Right ventricle myocardium superior (tissue), 1 donor: ENCODE measurements around the gene PELI2. TPM values are rescaled to one million over a fixed set of nuclear protein-coding genes. Genes with fewer than 3 reads are reported as not detected.

Experiments
- ATAC-seq: fragments of 200-7000 bp; cut with Tn5 transposase; one replicate; pipeline ENCODE4 v1.9.1; 2020; ENCODE audit warnings: mild to moderate bottlenecking; ENCODE audit not compliant: poor library complexity
- DNase-seq: peaks from one replicate; pipeline ENCODE4 v3.0.0-alpha.2; 2020
- intact Hi-C: fragments of 100-400 bp; cut with DNase I; formaldehyde crosslinking; loops from one replicate; pipeline ENCODE4 v1.11.2; 2022
- long read RNA-seq: library from polyadenylated mRNA; unstranded; transcript quantifications from one replicate; pipeline ENCODE4 v2.0.0, GENCODE V29; 2021
- total RNA-seq: library from RNA; stranded (reverse); fragmentation: NEBNext Ultra II Directional; extraction: Animal tissue kit (Norgen Biotek cat#: 25700); gene quantifications from one replicate; pipeline ENCODE4 v1.2.1, GENCODE V29; 2021
- donor health status: DM: no; HTN: yes; CAD: no; lungs with severe emphysema.

PELI2 gene, protein sequence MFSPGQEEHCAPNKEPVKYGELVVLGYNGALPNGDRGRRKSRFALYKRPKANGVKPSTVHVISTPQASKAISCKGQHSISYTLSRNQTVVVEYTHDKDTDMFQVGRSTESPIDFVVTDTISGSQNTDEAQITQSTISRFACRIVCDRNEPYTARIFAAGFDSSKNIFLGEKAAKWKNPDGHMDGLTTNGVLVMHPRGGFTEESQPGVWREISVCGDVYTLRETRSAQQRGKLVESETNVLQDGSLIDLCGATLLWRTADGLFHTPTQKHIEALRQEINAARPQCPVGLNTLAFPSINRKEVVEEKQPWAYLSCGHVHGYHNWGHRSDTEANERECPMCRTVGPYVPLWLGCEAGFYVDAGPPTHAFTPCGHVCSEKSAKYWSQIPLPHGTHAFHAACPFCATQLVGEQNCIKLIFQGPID
- 4.2 TPM for total RNA-seq
- long read RNA-seq, full-length matches to known transcripts: 1 of 3 reads
- long read RNA-seq, partial matches to known transcripts: 0 of 3 reads
- long read RNA-seq, other reads (novel, unspliced or antisense): 2 of 3 reads

DNA sequence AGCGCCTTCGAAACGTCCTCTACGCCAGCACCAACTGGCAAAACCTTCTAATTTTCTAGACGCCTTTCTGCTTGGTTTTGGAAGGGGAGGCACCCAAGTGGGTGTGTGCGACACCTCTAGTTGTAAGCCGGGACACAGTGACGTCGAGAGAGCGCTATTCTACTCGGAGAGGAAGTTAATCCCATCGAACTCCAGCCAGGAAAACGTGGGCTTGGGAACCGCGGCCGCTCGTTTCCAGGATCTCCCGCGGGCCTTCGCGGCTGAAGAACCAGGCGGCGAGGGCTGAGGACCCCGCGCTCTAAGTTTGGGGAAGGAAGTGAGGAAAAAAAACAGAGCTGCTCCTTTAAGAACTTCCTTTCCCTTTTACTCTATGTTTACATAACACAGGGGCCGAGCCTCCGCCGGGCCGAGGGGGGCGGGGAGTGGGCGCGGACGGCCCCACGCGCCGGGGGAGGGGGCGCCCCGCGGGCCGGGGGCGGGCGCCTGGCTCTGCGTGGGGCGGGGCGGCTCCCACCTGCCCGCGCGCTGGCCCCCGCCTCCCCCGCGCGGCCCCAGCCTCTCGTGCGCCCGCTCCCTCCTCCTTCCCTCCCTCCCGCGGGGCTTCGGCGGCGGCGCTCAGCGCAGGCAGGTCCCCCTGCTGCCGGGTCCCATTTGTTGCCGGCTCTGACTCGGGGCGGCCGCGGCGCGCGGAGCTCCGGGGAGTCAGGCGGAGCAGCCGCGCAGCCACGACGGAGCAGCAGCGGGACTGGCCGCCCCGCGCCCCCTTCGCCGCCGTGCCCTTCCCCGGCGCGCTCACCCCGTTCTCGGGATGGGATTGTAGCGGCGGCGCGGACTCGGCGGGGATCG lies at the start of gene PELI2:
Gene PELI2 (plus strand): TSS at position 647 of the 846 bp plus-strand sequence. CDS start 250 bp downstream, outside the sequence.
- DNase-seq (peak; percentile 86), ATAC-seq (peak; percentile 83)
- intact Hi-C loops: no loop called here

DNA sequence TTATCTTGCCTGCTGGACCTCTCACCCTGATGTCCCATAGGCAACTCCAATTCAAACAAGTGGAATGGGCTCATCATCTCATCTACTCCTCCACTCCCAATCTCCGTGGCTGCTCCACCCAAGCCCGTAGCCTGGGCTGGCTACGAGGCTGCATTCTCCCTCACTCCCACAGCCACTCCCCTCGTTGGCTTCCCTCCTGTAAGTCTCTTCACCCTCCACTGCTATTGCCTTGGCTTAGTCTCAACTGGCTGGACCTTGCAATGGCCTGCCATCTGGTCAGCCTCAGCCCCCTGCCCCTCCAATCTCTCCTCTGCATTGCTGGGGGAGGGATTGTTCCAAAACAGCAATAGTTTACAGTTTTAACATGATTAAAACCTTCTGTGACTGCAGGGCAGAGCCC lies 44.4 kb upstream of the PELI2 start:
- intact Hi-C loops: no loop called here
- ATAC-seq: no peak
- no peak for DNase-seq

DNA sequence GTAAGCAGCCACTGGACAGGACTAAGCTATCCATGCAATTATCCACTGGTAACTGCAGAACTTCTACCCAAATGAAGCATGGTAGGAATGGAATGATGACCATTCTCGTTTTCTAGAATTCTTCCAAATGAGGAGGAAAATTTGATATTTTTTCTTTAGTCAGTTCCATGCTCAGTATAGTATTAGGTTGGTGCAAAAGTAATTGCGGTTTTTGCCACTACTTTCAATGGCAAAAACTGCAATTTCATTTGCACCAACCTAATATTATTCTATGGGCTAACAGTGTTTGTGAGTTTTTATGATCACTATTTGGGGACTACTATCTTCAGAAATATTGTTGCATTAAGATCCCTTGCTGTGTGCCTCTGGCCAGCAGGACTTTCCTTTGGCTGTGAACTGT lies 42.9 kb upstream of the PELI2 start:
- DNase-seq: no peak
- intact Hi-C loops: no loop called here
- ATAC-seq: no peak

DNA sequence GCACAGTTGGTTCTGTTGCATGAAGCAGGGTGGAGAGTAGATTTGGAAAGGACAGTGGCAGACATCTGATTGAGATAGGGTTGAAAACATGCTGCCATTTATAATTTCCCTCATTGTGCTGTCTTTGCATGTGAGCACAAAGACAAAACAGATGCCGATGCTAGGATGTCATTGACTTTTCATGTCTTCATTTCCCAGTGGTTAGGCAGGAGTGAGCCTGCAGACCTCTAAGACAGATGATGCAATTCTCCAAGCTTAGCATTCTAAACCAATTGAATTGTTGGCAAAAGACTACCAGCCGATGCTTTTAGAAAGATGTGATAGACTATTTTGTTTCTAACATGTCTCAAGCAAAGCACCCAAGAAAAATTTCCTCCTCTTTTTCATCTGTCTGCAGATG lies 37.1 kb upstream of the PELI2 start:
- ATAC-seq: no peak
- DNase-seq: no peak
- intact Hi-C loops: no loop called here

DNA sequence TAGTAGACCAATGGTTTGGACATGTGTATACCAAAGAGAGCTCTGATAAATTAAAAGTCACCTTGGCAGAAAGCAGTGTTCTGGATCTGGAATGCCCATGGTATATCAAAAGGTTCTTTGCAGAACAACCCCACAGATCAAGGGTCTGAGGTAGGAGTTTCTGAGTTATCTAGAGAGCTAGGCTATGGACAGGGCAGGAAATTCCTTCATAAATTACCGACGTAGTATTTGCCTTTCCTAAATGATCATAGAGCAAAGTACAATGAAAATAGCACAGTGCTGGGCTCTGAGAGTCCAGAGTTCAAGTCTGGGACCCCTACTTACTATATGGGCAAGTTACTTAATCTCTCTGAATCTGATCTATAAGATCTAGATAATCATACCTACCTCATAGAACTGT lies 35.3 kb upstream of the PELI2 start:
- DNase-seq: no peak
- intact Hi-C loops: no loop called here
- ATAC-seq: no peak

DNA sequence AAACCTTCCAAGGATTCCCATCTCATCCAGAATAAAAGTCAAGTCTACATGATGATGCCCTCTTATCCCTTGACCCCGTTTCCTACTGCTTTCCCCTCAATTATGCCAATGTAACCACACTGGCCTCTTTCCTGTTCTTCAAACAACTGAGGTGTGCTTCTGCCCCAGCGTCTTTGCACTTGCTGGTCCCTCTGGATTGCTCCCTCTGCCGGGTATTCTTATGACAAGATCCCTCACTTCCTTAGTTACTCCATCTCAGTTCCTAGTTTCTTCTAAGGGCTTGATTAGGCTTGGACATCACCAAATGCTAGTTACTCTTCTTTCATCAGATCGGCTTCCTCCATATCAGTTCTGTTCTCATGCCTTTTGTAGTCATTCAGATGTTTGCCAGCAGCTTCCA lies 32.7 kb upstream of the PELI2 start:
- intact Hi-C loops: no loop called here
- ATAC-seq: no peak
- DNase-seq: no peak

DNA sequence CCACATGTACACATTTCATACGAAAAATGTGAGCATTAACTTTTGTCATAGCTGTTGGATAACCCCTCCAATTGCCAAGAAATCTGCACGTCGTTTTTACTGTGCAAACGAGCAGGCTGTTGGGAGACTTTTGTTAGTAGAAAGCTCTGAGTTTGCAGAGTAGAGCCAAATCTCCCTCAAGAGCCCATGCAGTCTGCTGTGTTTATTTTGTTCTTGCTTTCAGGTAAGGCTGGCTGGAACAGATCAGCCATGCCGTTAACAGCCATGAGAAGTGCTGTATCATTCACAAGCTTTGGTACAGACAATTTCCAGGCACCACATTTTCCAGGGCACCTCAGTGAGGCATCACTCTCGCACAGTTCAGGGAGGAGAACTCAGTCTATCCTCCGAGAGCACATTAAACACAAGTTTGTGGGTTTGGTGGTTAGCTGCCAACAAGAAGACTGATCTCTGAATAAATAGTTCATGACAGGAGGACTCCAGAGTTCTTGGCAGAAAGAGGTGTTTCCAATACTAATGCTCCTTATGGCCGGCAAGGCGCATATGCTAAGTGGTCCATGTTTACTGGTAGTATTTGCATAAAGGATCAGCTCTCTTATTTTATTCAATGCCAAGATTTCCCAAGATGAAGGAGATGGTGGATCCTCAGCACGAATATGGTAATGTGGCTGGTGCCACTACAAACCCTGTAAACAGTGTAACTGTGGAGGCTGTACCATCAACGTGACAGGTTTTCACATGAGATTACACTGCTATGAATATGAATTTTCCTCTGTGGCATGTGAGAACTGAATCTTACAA lies 30.3 kb upstream of the PELI2 start:
- ATAC-seq: no peak
- intact Hi-C loops: no loop called here

DNA sequence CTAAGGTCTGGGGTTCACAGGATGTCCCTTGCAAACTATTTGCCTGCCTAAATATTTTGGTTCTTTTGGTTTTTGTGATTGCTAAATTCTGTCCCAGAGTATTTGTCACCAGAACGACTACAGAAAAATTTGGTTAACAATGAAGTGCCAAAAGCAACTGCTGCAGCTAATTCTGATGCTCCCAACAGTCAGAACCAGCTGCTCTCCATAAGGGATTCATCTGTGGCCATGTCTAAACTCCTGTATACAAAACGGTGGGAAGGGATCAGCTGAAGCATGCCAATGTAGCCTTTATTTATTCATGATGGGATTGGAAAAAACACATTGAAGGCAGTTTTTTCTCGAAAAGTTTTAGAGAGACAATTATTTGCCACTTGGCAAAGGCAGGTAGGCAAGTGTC lies 29.3 kb upstream of the PELI2 start:
- ATAC-seq (no peak), DNase-seq (no peak)
- intact Hi-C loops: no loop called here

More for the DNA sequence above, 30.3 kb upstream of the PELI2 start:
- DNase-seq: no peak

DNA sequence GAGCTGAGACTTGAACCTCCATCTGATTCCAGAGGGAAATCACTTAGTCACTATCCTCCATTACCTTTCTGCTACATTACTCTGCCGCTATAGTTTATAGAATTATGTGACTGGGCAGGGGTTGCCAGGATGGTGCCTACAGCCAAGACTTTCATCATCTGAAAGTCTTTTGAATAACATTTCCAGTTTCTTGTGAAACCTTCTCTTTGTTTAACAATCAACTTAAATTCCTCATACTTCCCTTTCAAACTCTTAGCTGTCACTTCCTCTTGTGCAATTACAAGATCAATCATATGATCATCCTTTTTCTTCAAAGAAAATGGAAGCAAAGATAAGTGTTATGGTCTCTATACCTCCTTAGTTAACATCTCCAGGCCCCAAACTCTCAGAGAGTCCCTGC lies 25.4 kb upstream of the PELI2 start:
- ATAC-seq: no peak
- no peak for DNase-seq
- intact Hi-C loops: no loop called here

DNA sequence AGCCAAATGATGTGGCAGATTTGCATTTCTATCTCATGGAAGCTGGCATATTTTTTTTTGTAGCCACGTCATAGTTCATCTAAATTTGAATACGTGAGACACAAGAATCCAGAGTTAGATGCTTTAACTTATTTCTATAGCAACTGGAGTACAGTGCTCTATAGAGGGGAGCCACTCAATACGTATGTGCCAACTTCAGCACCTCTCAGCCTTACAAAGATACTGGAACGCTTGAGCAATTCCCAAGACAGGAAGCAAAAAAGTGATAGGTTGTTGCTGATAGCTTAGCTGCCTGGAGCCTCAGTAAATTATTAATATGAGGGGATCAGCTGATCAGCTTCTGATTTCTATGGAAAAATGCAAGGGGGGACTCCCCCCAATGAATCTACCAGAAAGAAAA lies 24.1 kb upstream of the PELI2 start:
- DNase-seq (no peak), ATAC-seq (no peak)
- intact Hi-C loops: no loop called here

DNA sequence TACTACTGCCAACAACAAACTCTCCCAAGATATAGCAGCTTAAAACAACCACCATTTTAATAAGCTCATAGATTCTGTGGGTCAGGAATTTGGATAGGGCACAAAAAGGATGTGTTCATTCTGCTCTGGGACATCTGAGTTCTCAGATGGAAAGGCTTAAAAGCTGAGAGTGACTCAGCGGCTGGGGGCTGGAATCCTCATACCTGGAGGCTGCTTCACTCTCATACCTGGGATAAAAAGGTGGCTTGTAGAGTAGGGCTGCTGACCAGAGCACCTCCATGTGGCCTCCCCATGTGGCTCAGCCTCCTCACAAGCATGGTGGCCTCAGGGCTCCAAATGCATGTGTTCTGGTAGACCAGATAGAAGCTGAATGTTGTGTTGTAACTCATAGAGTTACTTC lies 20.2 kb upstream of the PELI2 start:
- DNase-seq (no peak), ATAC-seq (no peak)
- intact Hi-C loops: no loop called here

DNA sequence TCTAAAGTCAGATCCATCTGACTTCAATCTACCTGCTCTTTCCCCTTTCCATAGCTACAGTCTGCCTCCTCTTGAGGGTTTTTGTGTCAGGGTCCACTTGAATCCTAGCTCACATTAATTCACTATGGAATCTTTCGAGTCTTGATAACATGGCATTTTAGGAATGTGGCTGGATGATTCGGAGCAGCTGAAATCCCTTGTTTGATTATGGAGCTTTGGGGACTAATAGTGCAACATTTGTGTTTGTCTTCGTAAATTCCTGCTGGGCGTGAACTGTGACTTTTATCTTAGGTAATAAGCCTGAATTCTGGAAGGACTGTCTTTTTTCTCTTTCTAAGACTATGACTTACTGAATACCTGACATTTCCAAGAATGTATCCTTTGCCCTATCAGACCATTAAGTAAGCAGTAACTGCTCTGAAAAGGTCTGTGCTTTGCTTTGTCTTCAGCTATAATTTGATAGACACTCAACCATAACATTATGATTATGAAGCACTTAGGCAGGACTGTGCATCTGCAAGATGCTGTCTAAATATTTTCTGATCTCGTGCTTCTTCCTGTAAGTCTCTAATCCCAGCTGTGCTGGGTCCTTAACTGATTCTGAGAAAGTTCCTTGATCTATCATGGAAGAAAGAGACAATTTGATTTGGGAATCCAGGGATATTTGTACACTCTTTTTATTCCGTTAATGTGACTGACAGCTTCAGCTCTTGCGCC lies 19.0 kb upstream of the PELI2 start:
- intact Hi-C loops: no loop called here
- DNase-seq (no peak), ATAC-seq (no peak)

DNA sequence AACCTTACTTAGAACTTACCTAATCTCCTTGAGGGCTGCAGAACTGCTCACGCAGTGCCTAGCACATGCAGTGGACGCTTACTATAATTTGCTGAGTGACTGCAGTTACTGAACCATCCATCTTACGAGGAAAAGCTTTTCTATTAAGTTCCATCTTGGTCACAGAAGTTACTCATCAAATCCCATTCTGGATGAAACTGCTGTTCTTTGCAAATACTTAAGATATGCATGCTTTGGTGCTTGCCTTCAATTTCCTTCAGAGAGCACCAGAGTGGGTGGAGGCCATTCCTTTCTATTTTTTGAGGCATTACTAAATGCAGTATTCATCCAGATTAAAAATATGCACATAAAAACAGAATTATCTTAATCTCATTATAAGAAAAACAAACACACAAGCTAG lies 17.7 kb upstream of the PELI2 start:
- intact Hi-C loops: no loop called here
- ATAC-seq (no peak), DNase-seq (no peak)

DNA sequence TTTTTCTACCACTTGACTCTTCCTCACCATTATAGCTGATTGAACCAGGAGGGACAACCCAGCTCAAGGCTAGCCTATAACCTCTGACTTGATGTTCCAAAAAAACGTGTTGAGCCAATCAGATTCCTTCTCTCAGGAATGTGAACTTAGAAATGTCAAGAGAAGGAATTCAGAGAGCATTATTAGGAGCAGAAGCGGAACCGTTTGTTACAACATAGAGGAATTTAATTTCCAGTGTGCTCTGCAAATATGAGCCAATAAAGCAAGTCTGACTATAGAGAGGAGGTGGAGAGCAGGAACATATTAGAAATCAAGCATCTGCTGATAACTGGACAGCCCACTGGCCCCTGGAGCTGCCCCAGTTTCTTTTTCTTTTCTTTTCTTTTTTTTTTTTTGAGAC lies 15.3 kb upstream of the PELI2 start:
- intact Hi-C loops: no loop called here
- no peak for ATAC-seq

DNA sequence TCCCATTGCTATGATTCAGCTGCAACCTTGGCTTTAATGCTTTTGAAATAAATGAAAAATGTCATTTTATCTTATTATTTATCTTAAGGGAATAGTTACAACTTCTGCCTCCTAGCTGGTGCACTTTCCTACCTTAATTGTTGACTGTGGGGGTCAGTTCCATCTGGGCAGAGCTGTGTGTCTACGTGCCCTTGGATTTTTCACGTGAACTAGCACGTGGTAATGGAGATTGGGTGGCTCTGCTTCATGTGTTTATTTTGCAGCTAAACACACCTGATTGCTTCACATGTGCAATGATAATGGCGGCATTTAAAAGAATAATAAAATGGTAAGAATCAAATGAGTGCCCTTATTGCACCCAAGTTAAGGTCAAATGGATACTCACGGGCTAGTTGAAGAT lies 10.6 kb upstream of the PELI2 start:
- DNase-seq: no peak
- no peak for ATAC-seq
- intact Hi-C loops: no loop called here

More for the DNA sequence above, 15.3 kb upstream of the PELI2 start:
- no peak for DNase-seq

DNA sequence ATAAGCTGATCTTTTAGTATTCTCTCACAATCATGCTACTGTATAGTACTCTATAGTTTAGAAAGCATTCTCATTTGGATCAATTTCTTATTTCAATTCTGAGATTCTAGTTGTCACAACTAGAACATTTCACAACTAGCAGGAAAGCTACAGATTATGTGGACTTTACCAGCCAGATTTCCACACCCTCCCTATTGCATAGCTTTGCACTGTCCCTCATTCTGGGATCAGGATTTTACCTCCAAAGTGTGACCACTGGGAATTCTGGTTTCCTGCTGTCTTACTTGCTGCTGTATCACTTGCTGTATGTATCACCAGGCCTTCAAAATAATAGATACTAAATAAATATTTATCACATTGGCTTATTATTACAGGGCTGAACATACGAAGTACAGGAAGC lies 10.2 kb upstream of the PELI2 start:
- intact Hi-C loops: no loop called here
- no peak for ATAC-seq
- no peak for DNase-seq

DNA sequence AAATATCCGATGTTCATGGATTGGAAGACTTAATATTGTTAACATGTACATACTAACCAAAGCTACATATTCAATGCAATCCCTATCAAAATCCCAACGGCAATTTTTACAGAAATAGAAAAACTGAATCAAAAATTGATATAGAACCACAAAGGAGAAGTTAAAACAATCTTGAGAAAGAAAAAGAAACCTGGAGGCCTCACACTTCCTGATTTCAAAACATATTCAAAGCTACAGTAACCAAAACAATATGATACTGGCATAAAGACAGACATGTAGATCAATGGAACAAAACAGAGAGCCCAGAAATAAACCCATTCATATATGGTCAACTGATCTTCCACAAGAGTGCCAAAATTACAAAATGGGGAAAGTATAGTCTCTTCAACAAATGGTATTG lies 5.4 kb upstream of the PELI2 start:
- intact Hi-C loops: no loop called here
- DNase-seq: no peak
- no peak for ATAC-seq

DNA sequence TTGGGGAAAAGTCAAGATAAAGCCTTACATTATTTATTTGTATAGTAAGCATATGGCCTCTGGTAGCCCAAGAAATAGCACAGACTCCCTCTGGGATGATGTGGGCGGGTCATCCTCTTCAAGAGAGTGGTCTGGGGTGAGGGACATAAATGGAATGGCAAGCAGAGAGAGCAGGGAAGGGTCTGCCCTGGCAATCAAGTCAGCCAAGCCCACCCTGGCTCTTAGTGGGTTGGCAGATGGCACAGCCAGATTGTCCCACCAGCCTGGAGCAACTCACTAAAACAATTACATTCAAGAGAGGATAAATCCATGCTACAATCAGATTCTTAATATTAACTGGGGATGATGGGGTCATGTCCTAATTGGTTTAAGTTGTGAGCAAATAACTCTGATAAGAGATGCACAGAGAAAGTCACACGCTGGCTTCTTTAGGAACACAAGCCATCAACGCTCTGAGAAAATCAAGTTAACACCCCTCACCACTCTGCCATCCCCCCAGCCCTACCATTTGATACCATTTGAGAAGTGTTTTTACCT lies 2.8 kb upstream of the PELI2 start:
- intact Hi-C loops: no loop called here
- no peak for DNase-seq
- no peak for ATAC-seq
